NCI-H510A treated with DMSO at 0.1 percent for 48 hours (cell line): ENCODE data around the gene SLC19A3.
"Not testable (repeated sequence)": the region's sequence is repeated elsewhere in the genome, so short reads cannot be mapped to it uniquely, and the experiment has no call there.

Experiments used
- DNase-seq: peaks from one replicate; lab custom pipeline; 2025; lab: John Stamatoyannopoulos, UW

Gene SLC19A3

DNA sequence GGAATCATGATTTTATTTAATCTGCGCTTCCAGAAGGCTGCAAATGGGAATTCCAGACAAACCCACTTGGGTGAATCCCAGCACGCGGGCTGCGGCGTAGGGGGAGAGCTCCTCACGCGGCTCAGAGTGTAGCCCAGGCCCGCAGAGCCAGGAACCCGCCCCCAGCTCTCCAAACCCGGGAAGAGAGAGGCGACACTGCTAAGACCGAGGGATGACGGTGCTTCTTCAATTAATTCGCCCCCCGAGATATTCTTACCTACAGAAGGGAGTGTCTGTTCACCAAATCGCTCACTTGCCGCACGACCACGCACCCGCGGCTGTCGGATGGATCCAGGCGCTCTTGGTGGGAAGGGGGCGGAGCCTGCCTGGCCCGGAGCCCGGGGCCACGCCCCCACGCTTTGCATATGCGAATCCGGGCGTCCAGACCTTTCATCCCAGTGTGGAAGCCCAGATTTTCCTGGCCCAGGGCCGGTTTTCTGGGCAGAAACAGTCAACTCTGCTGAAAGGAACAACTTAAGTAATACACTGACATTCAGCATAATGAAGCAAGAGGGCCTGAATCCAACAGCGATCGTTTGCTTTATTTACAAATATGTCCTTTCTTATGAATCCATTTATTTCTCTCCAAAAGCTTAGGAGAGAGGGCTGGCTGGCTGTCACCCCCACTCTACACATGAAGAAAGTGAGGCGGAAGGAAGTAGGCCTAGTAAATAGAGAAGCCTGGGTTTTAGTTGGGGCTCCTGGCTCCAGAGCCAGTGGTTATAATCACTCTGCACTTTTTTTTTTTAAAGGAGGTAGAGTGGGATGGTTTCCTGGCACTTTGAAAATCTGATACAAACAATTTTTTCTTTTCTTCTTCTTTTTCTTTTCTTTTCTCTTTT lies at the start of gene SLC19A3:
Gene SLC19A3, minus strand, starts transcription at position 342 of the 881 bp plus-strand sequence. CDS start 15,710 bp downstream, outside the sequence.
- peak; percentile 85 for DNase-seq

DNA sequence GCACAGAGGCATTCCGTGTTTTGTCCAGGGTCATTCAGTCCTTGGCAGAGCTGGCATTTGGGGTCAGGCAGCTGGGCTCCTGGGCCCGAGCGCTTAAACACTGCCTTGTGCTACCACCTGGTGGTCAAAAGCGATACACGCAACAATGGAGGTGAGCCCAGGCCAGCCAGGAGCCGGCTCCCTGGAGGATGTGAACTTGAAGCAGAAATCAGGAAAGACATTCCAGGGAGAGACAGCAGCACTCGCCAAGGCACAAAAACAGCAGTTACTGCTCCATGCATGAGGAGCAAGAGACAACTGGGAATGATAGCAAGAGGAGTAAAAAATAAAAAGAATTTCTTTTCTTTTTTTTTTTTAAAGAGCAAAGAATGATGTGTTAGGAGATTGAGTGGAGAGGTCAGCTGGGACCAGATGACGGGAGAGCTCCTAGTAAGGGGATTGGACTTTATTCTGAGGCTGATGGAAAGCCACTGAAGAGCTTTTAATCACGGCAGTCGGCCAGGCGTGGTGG lies 48.6 kb upstream of the SLC19A3 start:
- DNase-seq = peak; percentile 93

DNA sequence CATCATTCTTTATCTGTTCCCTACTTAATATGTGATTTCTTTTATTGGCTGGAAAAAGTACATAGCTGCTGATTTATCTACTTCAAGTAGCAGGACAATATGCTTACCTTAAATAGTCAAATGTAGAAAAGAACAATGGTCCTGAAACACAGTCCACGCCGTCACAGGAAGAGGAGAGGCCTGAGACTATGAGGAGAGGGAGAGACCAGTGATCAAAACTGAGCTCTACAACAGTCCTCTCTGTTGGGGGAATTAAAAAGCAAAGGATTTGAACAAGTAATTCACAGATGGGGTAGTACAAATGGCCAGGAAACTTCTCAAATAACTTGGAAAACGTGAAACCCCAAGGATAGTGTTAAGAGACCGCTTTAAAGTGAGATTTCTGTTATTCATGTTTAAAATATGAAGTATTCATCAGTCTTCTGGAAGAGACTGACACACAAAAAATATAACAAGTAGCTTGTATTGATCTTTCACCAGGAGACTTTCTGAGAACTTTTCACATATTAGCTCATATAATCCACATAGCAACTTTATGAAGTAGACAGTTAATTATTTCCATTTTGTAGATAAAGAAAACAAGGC lies 48.1 kb upstream of the SLC19A3 start:
- no peak for DNase-seq

DNA sequence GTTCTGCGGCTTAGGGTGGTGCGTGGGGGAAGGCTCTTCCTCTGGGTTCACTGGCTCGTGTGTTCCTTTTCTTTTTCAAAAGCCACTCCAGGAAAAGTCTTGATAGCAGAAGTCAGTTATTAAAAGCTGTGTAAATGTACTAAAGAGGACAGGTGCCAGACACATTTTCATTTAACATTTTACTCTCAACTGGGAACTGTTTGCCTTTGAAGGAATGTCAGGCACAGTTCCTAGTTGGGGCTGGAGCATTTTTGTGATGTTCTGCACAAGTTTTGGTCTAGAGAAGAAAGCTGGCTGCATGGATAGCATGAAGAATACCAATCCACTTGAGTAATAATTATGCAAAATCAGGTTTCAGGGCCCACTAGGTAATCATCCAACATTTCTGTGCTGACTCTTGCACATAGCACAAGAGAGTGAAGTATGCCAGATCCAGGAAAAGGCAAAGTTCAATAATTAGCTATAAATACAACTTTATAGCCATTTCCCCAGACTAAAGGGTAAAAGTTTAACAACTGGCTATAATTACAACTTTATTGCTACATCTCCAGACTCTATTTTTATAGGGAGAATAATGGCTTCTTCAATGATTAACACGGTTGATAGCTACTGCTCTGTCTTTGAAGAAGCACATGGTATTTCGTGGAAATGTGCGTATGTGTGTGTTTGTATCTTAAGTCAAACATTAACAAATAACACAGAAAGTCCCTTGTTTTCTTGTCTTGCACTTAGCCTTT lies 44.1 kb upstream of the SLC19A3 start:
- no peak for DNase-seq

DNA sequence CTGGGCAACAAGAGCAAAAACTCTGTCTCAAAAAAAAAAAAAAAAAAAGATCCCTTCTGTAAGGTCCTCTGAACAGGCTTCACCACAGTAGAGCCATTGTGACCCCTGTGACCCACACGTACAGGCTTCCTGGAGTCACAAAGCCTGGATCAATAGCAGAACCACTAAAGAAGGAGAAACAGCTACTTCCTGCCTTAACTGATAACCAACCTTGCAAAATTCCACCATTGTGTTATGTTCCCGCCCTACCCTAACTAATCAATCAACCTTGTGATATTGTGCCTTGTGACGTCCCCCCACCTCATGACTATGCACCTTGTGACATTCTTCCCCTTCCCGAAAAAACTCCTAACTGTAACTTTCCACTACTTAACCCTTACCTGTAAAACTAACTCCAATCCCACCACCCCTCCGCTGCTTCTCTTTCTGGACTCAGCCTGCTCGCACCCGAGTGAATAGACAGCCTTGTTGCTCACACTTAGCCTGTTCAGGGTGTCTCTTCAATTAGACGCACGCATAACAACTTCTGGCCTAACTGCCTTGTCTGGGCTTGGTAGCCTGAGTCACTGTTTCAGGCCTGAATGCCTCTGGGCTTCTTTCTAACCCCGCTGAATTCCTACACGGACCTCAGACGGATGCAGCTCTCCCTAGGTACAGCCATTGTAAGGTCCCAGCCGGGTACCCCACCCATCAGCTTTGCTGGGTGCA lies 41.7 kb upstream of the SLC19A3 start:
- no peak for DNase-seq

DNA sequence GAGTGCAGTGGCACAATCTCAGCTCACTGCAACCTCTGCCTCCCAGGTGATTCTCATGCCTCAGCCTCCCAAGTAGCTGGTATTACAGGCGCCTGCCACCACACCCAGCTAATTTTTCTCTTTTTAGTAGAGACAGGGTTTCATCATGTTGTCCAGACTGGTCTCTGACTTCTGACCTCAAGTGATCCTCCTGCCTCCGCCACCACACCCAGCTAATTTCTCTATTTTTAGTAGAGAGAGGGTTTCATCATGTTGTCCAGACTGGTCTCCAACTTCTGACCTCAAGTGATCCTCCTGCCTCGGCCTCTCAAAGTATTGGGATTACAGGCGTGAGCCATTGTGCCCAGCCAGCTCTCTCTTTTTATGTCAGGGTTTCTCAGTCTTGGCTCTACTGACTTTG lies 38.4 kb upstream of the SLC19A3 start:
- DNase-seq = not testable (repeated sequence)

DNA sequence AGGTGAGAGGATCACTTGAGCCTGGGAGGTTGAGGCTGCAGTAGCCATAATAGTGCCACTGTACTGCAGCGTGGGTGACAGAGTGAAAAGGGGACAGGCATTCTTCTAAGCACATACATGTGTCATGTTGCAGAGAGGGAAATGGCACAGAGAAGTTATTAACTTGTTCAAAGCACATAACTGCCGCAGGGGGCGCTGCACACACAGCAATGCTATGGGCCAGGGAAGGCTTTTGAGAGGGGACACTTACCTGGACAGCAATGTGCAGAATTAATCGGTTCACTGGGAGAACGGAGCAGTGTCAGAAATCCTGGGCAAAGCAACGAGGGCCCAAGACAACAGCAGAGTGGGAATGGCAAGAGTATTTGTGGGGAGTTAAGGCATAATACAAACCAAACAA lies 30.3 kb upstream of the SLC19A3 start:
- DNase-seq = no peak

DNA sequence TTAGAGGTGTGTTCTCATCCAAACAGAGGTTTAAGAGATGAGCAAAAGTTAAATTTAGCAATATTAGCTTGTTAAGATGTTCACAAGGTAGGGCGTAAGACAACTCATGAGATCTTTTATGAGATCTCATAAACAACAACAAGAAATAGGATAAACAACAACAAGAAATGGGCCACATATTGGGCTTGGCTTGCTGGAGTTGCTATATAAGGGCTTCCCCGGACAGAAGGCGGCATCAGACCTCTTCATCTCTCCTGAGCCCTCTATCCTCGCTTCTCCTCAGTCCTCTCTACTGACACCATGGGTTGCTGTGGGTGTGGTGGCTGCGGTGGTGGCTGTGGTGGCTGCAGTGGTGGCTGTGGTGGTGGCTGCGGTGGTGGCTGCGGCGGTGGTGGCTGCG lies 27.8 kb upstream of the SLC19A3 start, which contains the start of gene SCYGR8:
Gene SCYGR8, plus strand, starts transcription at position 301 of the 400 bp plus-strand sequence. Its CDS starts 0 bp downstream, at position 301.
- no peak for DNase-seq

DNA sequence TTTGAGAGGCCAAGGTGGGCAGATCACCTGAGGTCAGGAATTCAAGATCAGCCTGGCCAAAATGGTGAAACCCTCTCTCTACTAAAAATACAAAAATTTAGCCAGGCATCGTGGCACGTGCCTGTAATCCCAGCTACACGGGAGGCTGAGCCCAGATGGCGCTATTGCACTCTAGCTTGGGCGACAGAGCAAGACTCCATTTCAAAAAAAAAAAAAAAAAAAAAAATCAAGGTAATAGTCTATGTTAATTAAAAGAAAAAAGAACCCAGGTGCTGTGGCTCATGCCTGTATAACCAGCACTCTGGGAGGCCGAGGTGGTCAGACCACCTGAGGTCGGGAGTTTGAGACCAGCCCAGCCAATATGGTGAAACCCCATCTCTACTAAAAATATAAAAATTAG lies 22.9 kb upstream of the SLC19A3 start:
- not testable (repeated sequence) for DNase-seq

DNA sequence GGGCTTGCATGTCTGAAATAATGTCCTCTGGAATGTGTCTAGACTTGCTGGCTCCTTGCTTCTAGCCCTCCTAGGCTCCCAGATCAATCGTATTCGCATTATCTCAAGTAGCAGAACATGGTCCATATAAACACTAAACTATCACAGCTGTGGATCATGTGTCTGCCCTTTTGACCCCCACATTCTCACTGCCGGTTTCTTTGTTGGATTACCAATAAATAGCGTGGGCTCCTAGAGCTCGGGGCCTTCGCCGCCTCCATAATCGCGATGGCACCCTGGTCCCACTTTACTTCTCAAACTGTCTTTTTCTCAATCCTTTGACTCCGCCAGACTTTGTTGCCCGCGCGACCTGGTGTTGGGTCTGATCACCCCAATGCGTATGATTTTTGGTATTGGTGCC lies 21.5 kb upstream of the SLC19A3 start:
- DNase-seq = no peak

DNA sequence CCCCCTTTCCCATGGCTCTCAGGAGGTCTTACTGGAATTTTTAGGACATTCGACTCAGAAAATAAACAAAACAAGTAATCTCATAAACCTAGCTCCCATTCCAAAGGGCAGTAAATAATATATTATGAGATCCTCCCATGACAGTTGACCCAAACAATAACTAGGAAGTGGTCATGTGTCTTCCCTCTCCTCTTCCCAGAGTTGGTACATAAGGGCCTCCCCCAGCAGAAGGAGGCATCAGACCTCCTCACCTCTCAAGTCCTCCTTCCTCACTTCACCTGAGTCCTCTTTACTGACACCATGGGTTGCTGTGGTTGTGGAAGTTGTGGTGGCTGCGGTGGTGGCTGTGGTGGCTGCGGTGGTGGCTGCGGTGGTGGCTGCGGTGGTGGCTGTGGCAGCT lies 10.2 kb upstream of the SLC19A3 start, which contains the start of gene SCYGR7:
Gene SCYGR7, plus strand, starts transcription at position 301 of the 400 bp plus-strand sequence. Its CDS starts 0 bp downstream, at position 301.
- no peak for DNase-seq

DNA sequence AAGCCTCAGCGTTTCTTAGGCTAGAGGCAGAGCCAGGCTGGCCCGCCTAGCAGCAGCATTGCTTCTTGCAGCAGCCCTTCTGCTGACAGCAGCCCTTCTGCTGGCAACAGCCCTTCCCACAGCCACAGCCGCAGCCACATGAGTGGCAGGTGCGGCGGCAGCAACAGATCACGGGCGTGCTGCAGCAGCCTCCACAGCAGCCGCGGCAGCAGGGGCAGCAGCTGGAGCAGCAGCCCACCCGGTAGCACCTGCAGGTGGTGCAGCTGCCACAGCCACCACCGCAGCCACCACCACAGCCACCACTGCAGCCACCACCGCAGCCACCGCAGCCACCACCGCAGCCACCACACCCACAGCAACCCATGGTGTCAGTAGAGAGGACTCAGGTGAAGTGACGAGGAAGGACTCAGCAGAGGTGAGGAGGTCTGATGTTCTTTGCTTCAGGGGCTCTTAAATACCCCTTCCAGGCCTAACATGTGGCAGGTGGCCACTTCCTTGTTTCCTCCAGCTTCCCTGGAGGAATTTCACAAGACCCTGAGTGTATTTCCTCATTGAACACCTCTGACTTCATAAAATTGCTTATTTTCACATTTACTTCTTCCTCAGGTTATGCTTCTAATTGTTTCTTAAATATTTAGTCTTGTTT lies 6.7 kb upstream of the SLC19A3 start, which contains the start of gene SCYGR6:
Gene SCYGR6, minus strand, starts transcription at position 364 of the 646 bp plus-strand sequence. Its CDS starts 0 bp downstream, at position 364.
- DNase-seq = no peak

DNA sequence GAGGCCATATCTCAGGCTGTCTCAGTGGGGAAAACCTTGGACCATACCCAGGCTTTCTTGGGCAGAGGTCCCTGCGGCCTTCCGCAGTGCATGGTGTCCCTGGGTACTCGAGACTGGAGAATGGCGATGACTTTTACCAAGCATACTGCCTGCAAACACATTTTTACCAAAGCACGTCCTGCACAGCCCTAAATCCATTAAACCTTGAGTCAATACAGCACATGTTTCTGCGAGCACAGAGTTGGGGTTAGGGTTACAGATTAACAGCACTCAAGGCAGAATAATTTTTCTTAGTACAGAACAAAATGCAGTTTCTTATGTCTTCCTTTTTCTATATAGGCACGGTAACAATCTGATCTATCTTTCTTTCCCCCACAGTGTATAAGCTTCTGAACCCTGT lies 5.0 kb upstream of the SLC19A3 start:
- not testable (repeated sequence) for DNase-seq

DNA sequence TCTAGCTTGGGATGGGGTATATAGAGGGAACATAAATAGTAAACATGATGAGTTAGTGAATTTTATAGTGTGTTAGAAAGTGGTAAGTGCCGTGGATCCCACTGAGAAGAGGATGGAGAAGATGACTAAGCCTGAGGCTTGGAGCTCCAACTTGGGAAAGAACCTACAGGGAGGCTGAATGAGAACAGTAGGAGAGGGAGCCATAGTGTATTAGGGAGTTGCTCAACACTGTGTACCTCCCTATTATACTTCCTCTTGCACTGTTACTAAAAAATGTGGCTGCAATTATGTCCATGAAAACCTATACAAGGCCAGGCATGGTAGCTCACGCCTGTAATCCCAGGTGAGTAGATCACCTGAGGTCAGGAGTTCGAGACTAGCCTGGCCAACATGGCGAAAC lies 2.9 kb upstream of the SLC19A3 start:
- no peak for DNase-seq

DNA sequence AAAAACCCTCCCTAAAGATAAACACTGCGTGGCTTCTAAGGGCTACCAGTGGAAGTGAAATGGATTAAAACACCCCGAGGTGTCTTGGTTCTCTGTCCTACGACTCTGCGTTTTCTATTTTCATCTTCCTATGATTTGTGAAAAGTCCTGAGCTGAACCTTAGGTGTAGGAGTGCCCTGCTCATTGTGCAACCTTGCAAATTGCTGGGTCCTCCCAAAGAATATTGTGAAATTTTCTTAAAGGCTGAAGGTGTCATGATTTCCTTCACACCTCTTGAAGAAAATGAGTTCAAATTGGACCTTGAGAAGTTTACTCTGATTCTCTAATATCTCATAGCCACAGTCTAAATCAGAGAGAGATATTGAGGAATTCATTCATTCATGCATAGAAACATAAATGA lies 1.8 kb upstream of the SLC19A3 start:
- DNase-seq = no peak

DNA sequence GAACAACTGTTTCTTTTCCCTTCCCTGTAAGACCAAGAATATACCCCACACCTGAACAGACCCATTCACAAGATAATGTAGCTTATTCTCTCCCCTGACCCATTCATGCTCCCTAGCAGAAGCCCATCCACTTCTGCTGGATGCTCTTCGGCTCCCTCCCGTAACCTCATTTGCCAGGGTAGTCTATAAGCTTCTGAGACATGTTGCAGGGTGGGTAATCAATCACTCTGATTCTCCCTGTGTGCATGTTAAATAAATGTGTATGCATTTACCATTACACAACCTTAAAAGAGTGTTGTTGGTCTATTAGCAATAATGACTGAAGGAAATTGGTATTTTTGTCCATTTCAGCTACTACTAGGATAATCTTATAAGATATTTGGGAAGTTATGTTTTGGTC lies 1.3 kb downstream of the SLC19A3 start:
- DNase-seq = no peak

DNA sequence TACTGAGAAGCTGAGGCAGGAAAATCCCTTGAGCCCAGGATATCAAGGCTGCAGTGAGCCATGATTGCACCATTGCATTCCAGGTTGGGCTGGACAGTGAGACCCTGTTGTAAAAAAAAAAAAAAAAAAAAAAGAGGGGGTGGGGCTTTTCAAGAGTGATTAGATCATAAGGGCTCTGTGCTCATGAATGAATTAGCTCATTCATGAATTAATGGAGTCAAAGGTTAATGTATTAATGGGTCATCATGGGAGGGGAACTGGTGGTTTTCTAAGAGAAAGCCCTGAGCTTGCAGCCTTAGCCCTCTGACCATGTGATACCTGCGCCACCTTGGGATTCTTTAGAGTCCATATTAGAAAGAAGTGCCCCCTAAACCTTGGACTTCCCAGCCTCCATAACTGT lies 4.5 kb downstream of the SLC19A3 start:
- no peak for DNase-seq

DNA sequence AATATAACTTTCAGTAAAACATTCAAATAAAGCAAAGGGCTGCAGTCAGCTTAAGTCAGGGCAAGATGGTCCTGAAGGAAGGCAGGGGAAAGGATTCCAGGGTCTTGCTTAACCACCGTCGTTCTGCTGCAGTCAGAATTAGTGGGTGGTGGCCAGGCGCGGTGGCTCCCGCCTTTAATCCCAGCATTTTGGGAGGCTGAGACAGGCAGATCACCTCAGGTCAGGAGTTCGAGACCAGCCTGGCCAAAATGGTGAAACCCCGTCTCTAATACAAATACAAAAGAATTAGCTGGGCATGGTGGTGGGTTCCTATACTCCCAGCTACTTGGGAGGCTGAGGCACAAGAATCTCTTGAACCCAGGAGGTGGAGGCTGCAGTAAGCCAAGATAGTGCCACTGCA lies 6.8 kb downstream of the SLC19A3 start:
- DNase-seq = no peak

DNA sequence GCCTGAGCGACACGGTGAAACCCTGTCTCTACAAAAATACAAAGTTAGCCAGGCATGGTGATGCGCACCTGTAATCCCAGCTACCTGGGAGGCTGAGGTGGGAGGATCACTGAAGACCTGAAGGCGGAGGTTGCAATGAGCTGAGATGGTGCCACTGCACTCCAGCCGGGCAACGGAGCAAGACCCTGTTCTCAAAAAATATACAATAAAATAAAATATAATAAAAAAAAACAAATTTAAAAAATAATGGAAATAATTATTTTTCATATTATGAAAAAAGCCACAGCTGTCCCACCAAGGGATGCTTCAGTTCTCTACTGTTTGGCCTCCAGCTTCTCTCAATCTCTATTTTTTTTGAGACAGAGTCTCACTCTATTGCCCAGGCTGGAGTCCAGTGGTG lies 10.4 kb downstream of the SLC19A3 start:
- DNase-seq = no peak

DNA sequence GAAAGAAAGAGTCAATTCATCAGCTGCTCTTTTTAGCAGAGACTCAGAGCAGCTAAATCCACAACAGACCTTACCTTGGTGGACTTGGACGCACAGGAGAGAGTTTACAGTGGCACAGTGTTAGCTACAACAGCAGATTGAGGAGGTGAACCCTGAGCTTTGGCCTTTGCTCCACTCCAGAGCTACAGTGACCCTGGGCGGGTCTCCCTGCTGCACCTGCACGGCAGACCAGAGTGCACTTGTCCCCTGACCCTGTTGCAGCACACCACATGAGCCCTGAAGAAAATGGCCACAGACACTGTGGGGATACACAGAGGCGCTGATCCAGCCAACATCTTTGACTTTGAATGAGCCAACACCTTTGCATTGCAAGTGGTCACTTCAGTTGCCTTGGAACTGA lies 11.0 kb downstream of the SLC19A3 start:
- no peak for DNase-seq

DNA sequence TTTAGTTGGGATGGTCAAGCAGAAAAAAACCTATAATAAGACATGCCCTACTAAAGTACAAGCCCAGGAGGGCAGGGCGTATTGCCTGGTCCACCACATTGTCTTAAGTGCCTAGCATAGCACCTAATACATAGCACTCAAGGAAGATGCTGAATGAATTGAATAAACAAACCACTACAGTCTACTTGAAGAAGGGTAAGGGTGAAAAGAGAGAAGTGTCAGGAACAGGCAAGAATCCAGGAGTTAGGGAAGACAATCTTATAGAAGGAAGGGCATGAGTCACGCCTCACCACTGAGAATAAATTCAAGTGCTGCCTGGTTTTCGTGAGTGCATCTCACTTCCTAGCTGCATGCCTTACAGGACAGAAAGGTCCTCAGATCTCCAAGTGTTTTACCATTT lies 13.9 kb downstream of the SLC19A3 start:
- no peak for DNase-seq
